Omental fat pad (tissue), 4 donors: Measurements from ENCODE around the gene TFPI. TPM values are rescaled to one million over a fixed set of nuclear protein-coding genes. Genes with fewer than 3 reads are reported as not detected.
A peak's percentile ranks its signal among the peaks of the same experiment; 100 is the strongest.

Experiments used
- ATAC-seq: fragments of 150-250 bp; one replicate; pipeline ENCODE4 v1.9.1; 2016; ENCODE audit warnings: mild to moderate bottlenecking, moderate library complexity; ENCODE audit not compliant: low FRiP score
- DNase-seq: peaks from one replicate; pipeline ENCODE4 v3.0.0-alpha.2; 2019; ENCODE audit warnings: low spot score
- CTCF ChIP-seq, 3 donors: fragments of 450-650 bp; IDR thresholded peaks; one replicate each; pipeline ENCODE4 v1.5.1; 2016 to 2017; ENCODE audit warnings: antibody characterized with exemption in 3 of 3, mild to moderate bottlenecking in 3 of 3, moderate library complexity in 2 of 3
- total RNA-seq, 4 donors: library from RNA; depleted of rRNA; stranded (reverse); fragments of >200 nt; gene quantifications; one replicate each; pipeline ENCODE4 v1.1.0, GENCODE V29; 2016

TFPI gene
- total RNA-seq, 4 donors from 2014 or later: 73.6 to 223 (median 83.3) TPM

DNA sequence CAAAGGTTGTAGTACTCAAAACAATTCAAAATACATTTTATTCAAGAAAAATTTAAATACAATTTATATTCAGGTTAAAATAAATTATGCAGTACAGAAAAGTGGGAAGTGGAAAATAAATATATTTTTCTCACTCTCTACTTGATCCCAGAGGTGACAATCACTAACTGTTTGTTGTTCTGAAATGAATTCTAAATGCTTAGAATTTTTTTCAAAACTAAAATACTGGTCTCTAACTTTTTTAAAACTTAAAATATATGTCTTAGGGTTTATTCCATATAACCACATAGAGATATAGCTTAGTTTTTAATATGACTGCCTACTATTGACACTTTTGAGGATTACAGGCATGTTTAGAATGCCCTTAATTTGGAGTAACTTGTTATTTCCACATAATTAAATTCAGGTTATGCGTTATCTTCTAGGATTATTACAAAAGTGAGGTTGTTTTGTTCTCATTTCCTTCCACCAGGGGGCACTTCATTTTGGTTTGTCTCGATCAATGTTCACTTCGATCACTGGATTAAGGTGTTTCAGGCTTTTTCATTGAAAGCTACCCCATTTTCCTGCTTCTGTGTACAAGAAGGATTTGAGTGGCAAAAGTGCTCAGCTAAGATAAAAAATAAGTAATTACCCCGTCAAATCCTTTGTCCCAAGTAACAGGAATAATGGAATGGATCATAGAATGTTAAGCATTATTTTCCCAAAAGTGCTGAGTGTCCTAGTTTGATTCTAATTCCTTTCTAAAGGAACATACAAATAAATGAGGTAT lies 27.1 kb upstream of the TFPI start:
- no peak for DNase-seq
- no peak for ATAC-seq
- TF ChIP-seq CTCF (IDR thresholded peaks at IDR 0.05): peak in 1 of 3 donors; percentile 54

DNA sequence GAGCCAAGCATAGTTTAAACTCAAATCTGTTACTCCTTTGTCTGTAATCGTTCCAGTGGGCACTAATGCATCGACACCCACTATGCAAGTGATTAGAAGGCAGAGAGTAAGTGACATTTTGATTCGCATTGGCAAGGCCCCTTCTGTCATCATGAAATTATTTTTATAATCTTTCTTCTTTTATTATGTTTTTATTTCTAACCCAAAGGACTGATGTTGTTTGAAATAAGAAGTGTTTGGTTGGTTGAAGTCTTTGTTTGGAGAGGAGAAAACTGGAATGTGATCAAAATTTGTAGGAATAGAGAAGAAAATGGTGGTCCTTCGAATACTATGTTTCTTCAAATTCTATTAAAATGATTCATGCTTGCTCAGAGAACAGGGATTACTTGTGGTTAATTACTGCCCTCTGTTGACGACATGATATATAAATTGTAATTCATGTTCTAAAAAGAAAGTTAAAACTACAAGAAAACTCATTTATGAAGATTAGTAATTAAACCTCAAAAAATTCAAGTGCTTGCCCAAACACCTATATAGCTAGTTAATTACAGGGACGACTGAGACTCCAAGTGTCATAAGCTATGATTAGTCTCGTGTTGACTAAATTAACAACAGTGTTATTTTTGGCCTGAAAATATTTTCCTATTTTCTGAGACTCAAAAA lies 26.4 kb upstream of the TFPI start:
- ATAC-seq: no peak
- TF ChIP-seq CTCF (IDR thresholded peaks at IDR 0.05): no peak
- no peak for DNase-seq

DNA sequence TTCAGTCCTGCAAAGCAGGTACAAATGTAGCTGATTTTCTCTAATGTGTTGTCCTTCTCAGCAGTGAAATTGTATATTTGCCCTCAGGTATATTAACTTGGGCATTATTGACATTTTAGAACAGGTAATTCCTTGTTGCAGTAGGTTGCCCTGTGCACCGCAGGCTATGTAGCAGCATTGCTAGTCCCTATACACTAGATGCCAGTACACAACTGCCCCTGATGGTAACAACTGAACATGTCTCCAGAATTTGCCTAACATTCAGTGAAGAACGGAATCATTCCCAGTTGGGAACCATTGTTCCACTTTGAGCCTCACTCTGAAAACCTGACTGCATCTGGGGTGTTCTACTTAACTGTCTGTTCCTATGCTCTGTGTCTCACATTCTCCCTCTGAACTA lies 23.1 kb upstream of the TFPI start:
- DNase-seq: no peak
- no peak for ATAC-seq
- no peak for TF ChIP-seq CTCF (IDR thresholded peaks at IDR 0.05)

DNA sequence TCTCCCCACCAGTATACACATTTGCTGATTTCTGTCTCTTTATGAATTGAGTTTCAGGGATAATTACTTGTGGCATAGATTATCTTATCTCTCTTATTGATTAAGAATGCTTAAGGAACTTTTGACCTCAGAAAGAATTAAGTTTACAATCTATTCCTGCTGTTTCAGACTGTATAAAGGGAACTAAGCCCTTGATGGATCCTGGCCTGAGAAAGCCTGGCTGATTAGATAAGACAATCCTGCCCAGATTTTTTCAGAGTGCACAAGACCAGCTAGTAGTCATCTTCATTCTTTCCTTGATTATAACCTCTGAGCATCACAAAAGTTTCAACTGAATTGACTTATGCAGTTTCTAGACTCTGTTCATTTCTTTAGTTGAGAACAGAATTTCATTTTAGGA lies 22.7 kb upstream of the TFPI start:
- TF ChIP-seq CTCF (IDR thresholded peaks at IDR 0.05): no peak
- DNase-seq (no peak), ATAC-seq (no peak)

- no peak for TF ChIP-seq CTCF (IDR thresholded peaks at IDR 0.05)
- ATAC-seq: no peak
These were observed 21.5 kb upstream of the TFPI start for GRCh38 chr2:187575751-187576067.

GRCh38 chr2:187574969-187575750 lies 20.9 kb upstream of the TFPI start:
- ATAC-seq (no peak), DNase-seq (no peak)
- no peak for TF ChIP-seq CTCF (IDR thresholded peaks at IDR 0.05)

More at GRCh38 chr2:187575751-187576067, 21.5 kb upstream of the TFPI start:
- DNase-seq: no peak
